Fibroblast of the aortic adventitia (primary cell): ENCODE data around the gene FITM1. TPM values are rescaled to one million over a fixed set of nuclear protein-coding genes. Genes with fewer than 3 reads are reported as not detected.

Experiments used
- DNase-seq: peaks from one replicate; pipeline ENCODE4 v3.0.0-alpha.2; 2010; ENCODE audit warnings: low read depth
- H3K4me3 ChIP-seq: 2 replicates; pipeline ENCODE4 v1.5.1; 2011; ENCODE audit warnings: low read depth, mild to moderate bottlenecking, control low read depth, low read length, moderate library complexity
- total RNA-seq: library from RNA; depleted of rRNA; stranded (reverse); fragments of >200 nt; gene quantifications from 2 replicates; pipeline ENCODE4 v1.2.3, GENCODE V29; 2012; ENCODE audit warnings: low replicate concordance
- TF ChIP-seq, protein P1 (sequence below): IDR thresholded peaks from 2 replicates; pipeline ENCODE4 v1.5.1; 2011; ENCODE audit warnings: mild to moderate bottlenecking, low read length, control low read depth, inconsistent platforms; ENCODE audit not compliant: insufficient read depth

FITM1 gene
- total RNA-seq, 1 donor: 0.18 TPM

DNA sequence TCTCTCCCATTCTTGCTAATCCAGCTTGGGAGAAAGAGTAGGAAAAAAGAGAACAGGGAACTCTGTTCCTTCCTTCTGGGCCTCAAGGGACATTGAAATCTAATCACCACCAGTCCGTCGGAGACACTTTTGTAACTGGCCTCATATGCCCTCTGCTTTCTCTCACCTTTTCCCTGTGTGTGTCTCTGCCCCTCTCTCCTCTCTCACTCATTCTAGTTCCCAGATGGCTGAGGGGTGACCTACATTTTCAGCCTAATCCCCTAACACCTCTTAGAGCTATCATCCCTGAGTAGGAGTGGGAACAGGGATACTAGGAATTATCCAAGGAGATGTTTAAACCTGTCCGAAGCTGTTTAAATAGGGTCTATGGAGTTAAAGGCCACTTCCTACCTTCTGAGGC lies 45.2 kb upstream of the FITM1 start:
- TF ChIP-seq, protein P1, sequence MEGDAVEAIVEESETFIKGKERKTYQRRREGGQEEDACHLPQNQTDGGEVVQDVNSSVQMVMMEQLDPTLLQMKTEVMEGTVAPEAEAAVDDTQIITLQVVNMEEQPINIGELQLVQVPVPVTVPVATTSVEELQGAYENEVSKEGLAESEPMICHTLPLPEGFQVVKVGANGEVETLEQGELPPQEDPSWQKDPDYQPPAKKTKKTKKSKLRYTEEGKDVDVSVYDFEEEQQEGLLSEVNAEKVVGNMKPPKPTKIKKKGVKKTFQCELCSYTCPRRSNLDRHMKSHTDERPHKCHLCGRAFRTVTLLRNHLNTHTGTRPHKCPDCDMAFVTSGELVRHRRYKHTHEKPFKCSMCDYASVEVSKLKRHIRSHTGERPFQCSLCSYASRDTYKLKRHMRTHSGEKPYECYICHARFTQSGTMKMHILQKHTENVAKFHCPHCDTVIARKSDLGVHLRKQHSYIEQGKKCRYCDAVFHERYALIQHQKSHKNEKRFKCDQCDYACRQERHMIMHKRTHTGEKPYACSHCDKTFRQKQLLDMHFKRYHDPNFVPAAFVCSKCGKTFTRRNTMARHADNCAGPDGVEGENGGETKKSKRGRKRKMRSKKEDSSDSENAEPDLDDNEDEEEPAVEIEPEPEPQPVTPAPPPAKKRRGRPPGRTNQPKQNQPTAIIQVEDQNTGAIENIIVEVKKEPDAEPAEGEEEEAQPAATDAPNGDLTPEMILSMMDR: no peak
- no peak for DNase-seq

DNA sequence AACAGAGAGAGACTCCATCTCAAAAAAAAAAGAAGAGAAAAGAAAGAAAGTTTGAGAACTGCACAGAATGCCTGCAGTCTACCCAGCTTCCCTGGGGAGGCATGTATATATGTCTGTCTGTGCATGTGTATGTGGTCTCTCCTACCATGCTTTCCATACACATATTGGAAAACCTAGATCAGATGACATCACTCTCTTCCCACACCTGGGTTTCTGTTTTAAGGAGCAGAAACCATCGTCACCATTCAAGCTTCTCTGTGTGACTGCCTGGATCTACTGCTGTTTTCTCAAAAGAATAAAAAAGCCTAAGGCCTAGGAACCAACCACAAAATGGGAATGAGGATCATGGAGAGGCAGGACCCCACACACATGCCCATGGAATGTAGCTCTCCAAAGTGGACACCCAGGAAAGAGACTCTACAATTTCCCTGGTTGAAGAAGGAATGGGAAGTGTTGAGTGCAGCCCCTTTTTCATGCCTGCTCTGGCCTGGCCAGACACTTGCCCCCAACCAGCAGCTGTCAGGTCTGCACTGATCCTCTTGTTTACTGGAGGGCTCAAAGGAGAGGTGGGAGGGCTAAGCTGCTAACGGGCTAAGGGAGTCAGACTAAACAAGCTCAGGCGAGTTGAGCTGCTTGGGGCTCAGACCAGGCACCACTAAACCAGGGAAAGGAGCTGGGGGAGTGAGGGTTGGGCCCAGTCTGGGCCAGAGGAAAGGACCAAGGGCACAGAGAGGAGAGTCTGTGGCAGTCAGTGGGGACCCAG lies 44.1 kb upstream of the FITM1 start:
- TF ChIP-seq, protein P1: no peak

More for the DNA sequence above, 45.2 kb upstream of the FITM1 start:
- no peak overlapping the region for H3K4me3 ChIP-seq

DNA sequence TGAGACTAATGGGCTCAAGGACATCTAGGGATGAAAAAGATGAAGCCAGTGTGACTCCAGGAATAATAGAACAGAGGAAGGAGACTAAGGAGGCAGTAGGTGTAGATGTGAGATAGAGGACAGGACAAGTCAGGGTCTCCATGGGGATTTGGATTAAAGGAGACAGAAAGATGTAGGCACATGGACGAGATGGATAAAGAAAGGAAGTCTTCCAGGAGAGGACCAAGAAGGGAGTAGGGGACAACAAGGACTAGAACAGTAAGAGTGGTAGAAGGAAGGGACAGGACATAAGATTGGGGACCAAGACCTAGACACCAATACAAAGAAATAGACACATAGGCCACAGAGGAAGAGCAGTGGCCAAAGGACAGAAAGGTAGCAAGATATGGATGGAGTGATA lies 43.5 kb upstream of the FITM1 start:
- no peak for DNase-seq
- TF ChIP-seq, protein P1: no peak
- no peak overlapping the region for H3K4me3 ChIP-seq

More for the DNA sequence above, 44.1 kb upstream of the FITM1 start:
- no peak for DNase-seq
- no peak overlapping the region for H3K4me3 ChIP-seq

DNA sequence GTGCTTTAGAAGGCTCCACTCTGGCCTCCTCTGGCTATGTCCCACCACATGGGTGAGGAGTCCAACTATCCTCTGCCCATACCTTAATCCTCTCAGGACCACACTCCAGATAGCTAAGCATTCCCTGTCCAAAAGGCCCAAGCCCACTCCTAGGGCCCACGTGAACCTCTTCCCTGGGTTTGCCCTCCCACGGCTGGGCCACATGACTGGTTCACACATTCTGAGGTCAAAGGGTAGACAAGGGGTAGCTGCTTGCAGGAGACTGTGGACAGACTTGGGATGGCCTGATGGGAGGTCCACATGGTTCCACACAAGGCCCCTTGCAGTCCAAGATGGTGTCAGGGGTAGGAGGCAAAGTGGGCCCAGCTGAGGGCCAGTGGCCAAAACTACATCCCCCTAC lies 42.4 kb upstream of the FITM1 start:
- no peak for DNase-seq
- no peak overlapping the region for H3K4me3 ChIP-seq
- TF ChIP-seq, protein P1: no peak

DNA sequence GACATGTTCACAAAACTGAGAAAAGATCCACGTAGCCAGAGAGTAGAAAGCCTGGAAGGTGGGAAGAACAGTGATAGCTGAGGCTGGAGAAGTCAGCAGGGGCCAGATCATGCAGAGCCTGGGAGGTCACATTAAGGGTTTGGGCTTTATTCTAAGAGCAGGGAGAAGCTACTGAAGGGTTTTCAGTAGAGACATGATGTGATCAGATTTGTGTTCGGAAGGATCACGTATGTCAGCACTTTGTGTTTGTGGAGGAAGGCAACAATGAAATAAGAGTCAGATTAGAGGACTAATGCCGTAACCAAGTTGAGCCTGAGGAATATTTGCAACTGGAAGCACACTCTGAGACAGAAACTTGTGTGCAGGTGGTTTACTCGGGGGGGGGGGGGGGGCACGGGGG lies 40.6 kb upstream of the FITM1 start:
- TF ChIP-seq, protein P1: no peak
- H3K4me3 ChIP-seq: no peak overlapping the region
- no peak for DNase-seq

DNA sequence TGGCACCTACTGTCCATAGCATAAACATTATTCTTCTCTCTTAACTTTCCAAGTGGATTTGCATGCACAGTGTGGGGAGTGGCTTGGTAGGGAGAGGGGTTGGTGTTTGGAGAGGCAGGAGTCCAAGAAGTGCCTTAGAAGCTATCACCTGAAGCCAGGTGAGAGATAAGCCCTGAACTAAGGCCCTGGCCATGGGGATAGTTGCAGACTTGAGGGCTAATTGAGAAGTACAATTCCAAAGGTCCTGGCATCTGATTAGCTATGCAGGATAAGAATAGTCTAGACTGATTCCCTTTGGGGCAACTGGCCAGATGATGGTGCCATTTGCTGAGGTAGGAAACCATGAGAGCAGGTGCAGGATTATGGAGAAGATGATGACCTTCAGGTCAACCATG lies 38.4 kb upstream of the FITM1 start:
- DNase-seq: no peak
- TF ChIP-seq, protein P1: no peak
- H3K4me3 ChIP-seq: no peak overlapping the region
